Measurements from ENCODE around the gene CLC.
"Not testable (repeated sequence)": the region's sequence is repeated elsewhere in the genome, so short reads cannot be mapped to it uniquely, and the experiment has no call there.

The CLC gene

GRCh38 chr19:39737891-39738290, at the start of gene CLC:
TSS of gene CLC (minus strand) at chr19:39738029. CDS start at chr19:39737952, 77 bp downstream.
- Histone ChIP-seq H3K36me3 (ENCODE audit: control insufficient read depth in 1 of 2, insufficient read depth in 2 of 2, low read length in 2 of 2) (no peaks in the 10 kb centered on the region), H3K27ac (ENCODE audit: low read depth, low read length) (no peak within 1 kb of the TSS), H3K4me1 (ENCODE audit: control insufficient read depth in 1 of 2, insufficient read depth in 2 of 2, low read length in 2 of 2) (no peaks in the 10 kb centered on the region), H3K9me3 (ENCODE audit: control insufficient read depth in 1 of 2, low read length in 2 of 2) (no peaks in the 10 kb centered on the region), H3K9ac (ENCODE audit: low read depth in 1 of 2, low read length in 2 of 2) (no peak within 1 kb of the TSS), H3K27me3 (ENCODE audit: control insufficient read depth in 1 of 2, insufficient read depth in 2 of 2, low read length in 2 of 2) (peaks cover 0 to 4% of the 10 kb centered on the region in 2 donors), H3K4me3 (ENCODE audit: low read depth in 1 of 2, low read length in 2 of 2) (peak within 1 kb of the TSS in 1 of 2 donors; percentile 7)

GRCh38 chr19:39780894-39781293, 43.1 kb upstream of the CLC start:
- Histone ChIP-seq H3K9me3 (ENCODE audit: control insufficient read depth in 1 of 2, low read length in 2 of 2) (no peaks in the 10 kb centered on the region), H3K36me3 (ENCODE audit: control insufficient read depth in 1 of 2, insufficient read depth in 2 of 2, low read length in 2 of 2) (no peaks in the 10 kb centered on the region), H3K27me3 (ENCODE audit: control insufficient read depth in 1 of 2, insufficient read depth in 2 of 2, low read length in 2 of 2) (peaks cover 0 to 3% of the 10 kb centered on the region in 2 donors), H3K9ac (ENCODE audit: low read depth in 1 of 2, low read length in 2 of 2) (no peak overlapping the region), H3K27ac (ENCODE audit: low read depth, low read length) (no peak overlapping the region), H3K4me1 (ENCODE audit: control insufficient read depth in 1 of 2, insufficient read depth in 2 of 2, low read length in 2 of 2) (no peaks in the 10 kb centered on the region), H3K4me3 (ENCODE audit: low read depth in 1 of 2, low read length in 2 of 2) (no peak overlapping the region)

GRCh38 chr19:39778763-39779162, 40.9 kb upstream of the CLC start, which contains the start of gene LEUTX:
TSS of gene LEUTX (plus strand) at chr19:39778854. CDS start at chr19:39778921, 67 bp downstream.
- Histone ChIP-seq H3K27me3 (ENCODE audit: control insufficient read depth in 1 of 2, insufficient read depth in 2 of 2, low read length in 2 of 2) (no peaks in the 10 kb centered on the region), H3K9me3 (ENCODE audit: control insufficient read depth in 1 of 2, low read length in 2 of 2) (no peaks in the 10 kb centered on the region), H3K27ac (ENCODE audit: low read depth, low read length) (no peak within 1 kb of the TSS), H3K36me3 (ENCODE audit: control insufficient read depth in 1 of 2, insufficient read depth in 2 of 2, low read length in 2 of 2) (no peaks in the 10 kb centered on the region), H3K4me3 (ENCODE audit: low read depth in 1 of 2, low read length in 2 of 2) (no peak within 1 kb of the TSS), H3K4me1 (ENCODE audit: control insufficient read depth in 1 of 2, insufficient read depth in 2 of 2, low read length in 2 of 2) (no peaks in the 10 kb centered on the region), H3K9ac (ENCODE audit: low read depth in 1 of 2, low read length in 2 of 2) (no peak within 1 kb of the TSS)

GRCh38 chr19:39768786-39769185, 31.0 kb upstream of the CLC start:
- H3K4me3 ChIP-seq (ENCODE audit: low read depth in 1 of 2, low read length in 2 of 2) = no peak overlapping the region
- no peak overlapping the region for H3K9ac ChIP-seq (ENCODE audit: low read depth in 1 of 2, low read length in 2 of 2)
- H3K9me3 ChIP-seq (ENCODE audit: control insufficient read depth in 1 of 2, low read length in 2 of 2) = peaks cover 0 to 5% of the 10 kb centered on the region in 2 donors
- H3K4me1 ChIP-seq (ENCODE audit: control insufficient read depth in 1 of 2, insufficient read depth in 2 of 2, low read length in 2 of 2) = no peaks in the 10 kb centered on the region
- no peaks in the 10 kb centered on the region for H3K27me3 ChIP-seq (ENCODE audit: control insufficient read depth in 1 of 2, insufficient read depth in 2 of 2, low read length in 2 of 2)
- H3K36me3 ChIP-seq (ENCODE audit: control insufficient read depth in 1 of 2, insufficient read depth in 2 of 2, low read length in 2 of 2) = no peaks in the 10 kb centered on the region
- H3K27ac ChIP-seq (ENCODE audit: low read depth, low read length) = no peak overlapping the region

- H3K27me3 ChIP-seq (ENCODE audit: control insufficient read depth in 1 of 2, insufficient read depth in 2 of 2, low read length in 2 of 2) = no peaks in the 10 kb centered on the region
These were observed 30.5 kb upstream of the CLC start for GRCh38 chr19:39768334-39768733.

GRCh38 chr19:39765091-39766076, 27.6 kb upstream of the CLC start:
- H3K9me3 ChIP-seq (ENCODE audit: control insufficient read depth in 1 of 2, low read length in 2 of 2) = peaks cover 0 to 5% of the 10 kb centered on the region in 2 donors
- H3K4me3 ChIP-seq (ENCODE audit: low read depth in 1 of 2, low read length in 2 of 2) = no peak overlapping the region
- H3K27ac ChIP-seq (ENCODE audit: low read depth, low read length) = no peak overlapping the region
- H3K36me3 ChIP-seq (ENCODE audit: control insufficient read depth in 1 of 2, insufficient read depth in 2 of 2, low read length in 2 of 2) = no peaks in the 10 kb centered on the region
- H3K4me1 ChIP-seq (ENCODE audit: control insufficient read depth in 1 of 2, insufficient read depth in 2 of 2, low read length in 2 of 2) = no peaks in the 10 kb centered on the region
- H3K9ac ChIP-seq (ENCODE audit: low read depth in 1 of 2, low read length in 2 of 2) = no peak overlapping the region
- no peaks in the 10 kb centered on the region for H3K27me3 ChIP-seq (ENCODE audit: control insufficient read depth in 1 of 2, insufficient read depth in 2 of 2, low read length in 2 of 2)

More at GRCh38 chr19:39768334-39768733, 30.5 kb upstream of the CLC start:
- Histone ChIP-seq H3K4me3 (ENCODE audit: low read depth in 1 of 2, low read length in 2 of 2) (no peak overlapping the region), H3K27ac (ENCODE audit: low read depth, low read length) (no peak overlapping the region), H3K9me3 (ENCODE audit: control insufficient read depth in 1 of 2, low read length in 2 of 2) (peaks cover 0 to 5% of the 10 kb centered on the region in 2 donors), H3K36me3 (ENCODE audit: control insufficient read depth in 1 of 2, insufficient read depth in 2 of 2, low read length in 2 of 2) (no peaks in the 10 kb centered on the region), H3K4me1 (ENCODE audit: control insufficient read depth in 1 of 2, insufficient read depth in 2 of 2, low read length in 2 of 2) (no peaks in the 10 kb centered on the region), H3K9ac (ENCODE audit: low read depth in 1 of 2, low read length in 2 of 2) (no peak overlapping the region)

- H3K27ac ChIP-seq (ENCODE audit: low read depth, low read length); H3K4me3 ChIP-seq (ENCODE audit: low read depth in 1 of 2, low read length in 2 of 2); H3K36me3 ChIP-seq (ENCODE audit: control insufficient read depth in 1 of 2, insufficient read depth in 2 of 2, low read length in 2 of 2); H3K27me3 ChIP-seq (ENCODE audit: control insufficient read depth in 1 of 2, insufficient read depth in 2 of 2, low read length in 2 of 2); H3K9ac ChIP-seq (ENCODE audit: low read depth in 1 of 2, low read length in 2 of 2); H3K4me1 ChIP-seq (ENCODE audit: control insufficient read depth in 1 of 2, insufficient read depth in 2 of 2, low read length in 2 of 2); H3K9me3 ChIP-seq (ENCODE audit: control insufficient read depth in 1 of 2, low read length in 2 of 2): not testable (repeated sequence)
These were observed 24.0 kb upstream of the CLC start for GRCh38 chr19:39761851-39762250.

GRCh38 chr19:39759457-39760184, 21.8 kb upstream of the CLC start:
- Histone ChIP-seq H3K36me3 (ENCODE audit: control insufficient read depth in 1 of 2, insufficient read depth in 2 of 2, low read length in 2 of 2) (no peaks in the 10 kb centered on the region), H3K27ac (ENCODE audit: low read depth, low read length) (no peak overlapping the region), H3K9ac (ENCODE audit: low read depth in 1 of 2, low read length in 2 of 2) (no peak overlapping the region), H3K9me3 (ENCODE audit: control insufficient read depth in 1 of 2, low read length in 2 of 2) (no peaks in the 10 kb centered on the region), H3K4me3 (ENCODE audit: low read depth in 1 of 2, low read length in 2 of 2) (no peak overlapping the region), H3K4me1 (ENCODE audit: control insufficient read depth in 1 of 2, insufficient read depth in 2 of 2, low read length in 2 of 2) (no peaks in the 10 kb centered on the region), H3K27me3 (ENCODE audit: control insufficient read depth in 1 of 2, insufficient read depth in 2 of 2, low read length in 2 of 2) (no peaks in the 10 kb centered on the region)

- no peaks in the 10 kb centered on the region for H3K27me3 ChIP-seq (ENCODE audit: control insufficient read depth in 1 of 2, insufficient read depth in 2 of 2, low read length in 2 of 2)
- H3K36me3 ChIP-seq (ENCODE audit: control insufficient read depth in 1 of 2, insufficient read depth in 2 of 2, low read length in 2 of 2) = no peaks in the 10 kb centered on the region
- H3K27ac ChIP-seq (ENCODE audit: low read depth, low read length) = no peak overlapping the region
- no peak overlapping the region for H3K9ac ChIP-seq (ENCODE audit: low read depth in 1 of 2, low read length in 2 of 2)
- H3K4me3 ChIP-seq (ENCODE audit: low read depth in 1 of 2, low read length in 2 of 2) = no peak overlapping the region
- no peaks in the 10 kb centered on the region for H3K4me1 ChIP-seq (ENCODE audit: control insufficient read depth in 1 of 2, insufficient read depth in 2 of 2, low read length in 2 of 2)
- no peaks in the 10 kb centered on the region for H3K9me3 ChIP-seq (ENCODE audit: control insufficient read depth in 1 of 2, low read length in 2 of 2)
These were observed 17.1 kb upstream of the CLC start for GRCh38 chr19:39754971-39755370.

GRCh38 chr19:39754544-39754943, 16.7 kb upstream of the CLC start:
- H3K4me3 ChIP-seq (ENCODE audit: low read depth in 1 of 2, low read length in 2 of 2) = no peak overlapping the region
- no peaks in the 10 kb centered on the region for H3K4me1 ChIP-seq (ENCODE audit: control insufficient read depth in 1 of 2, insufficient read depth in 2 of 2, low read length in 2 of 2)
- H3K9ac ChIP-seq (ENCODE audit: low read depth in 1 of 2, low read length in 2 of 2) = no peak overlapping the region
- H3K9me3 ChIP-seq (ENCODE audit: control insufficient read depth in 1 of 2, low read length in 2 of 2) = no peaks in the 10 kb centered on the region
- H3K27me3 ChIP-seq (ENCODE audit: control insufficient read depth in 1 of 2, insufficient read depth in 2 of 2, low read length in 2 of 2) = no peaks in the 10 kb centered on the region
- no peaks in the 10 kb centered on the region for H3K36me3 ChIP-seq (ENCODE audit: control insufficient read depth in 1 of 2, insufficient read depth in 2 of 2, low read length in 2 of 2)
- H3K27ac ChIP-seq (ENCODE audit: low read depth, low read length) = no peak overlapping the region

All from duodenal mucosa (tissue), 2 donors.